Mucosa of descending colon (tissue), 3 donors: ENCODE data around the gene NUDT3. TPM values are rescaled to one million over a fixed set of nuclear protein-coding genes. Genes with fewer than 3 reads are reported as not detected.

Experiments used
- ATAC-seq: fragments of 200-7000 bp; cut with Tn5 transposase; one replicate; pipeline ENCODE4 v1.9.1; 2020; ENCODE audit warnings: mild to moderate bottlenecking, moderate library complexity
- DNase-seq, 3 donors: peaks; one replicate each; pipeline ENCODE4 v3.0.0-alpha.2; 2020
- H3K36me3 ChIP-seq: fragments of 200-600 bp; one replicate; pipeline ENCODE4 v1.8.0; 2021; ENCODE audit warnings: low read depth, mild to moderate bottlenecking
- H3K4me1 ChIP-seq: fragments of 200-600 bp; one replicate; pipeline ENCODE4 v1.8.0; 2021; ENCODE audit warnings: low read depth, mild to moderate bottlenecking
- H3K4me3 ChIP-seq: fragments of 200-600 bp; one replicate; pipeline ENCODE4 v1.8.0; 2021; ENCODE audit warnings: mild to moderate bottlenecking
- H3K9me3 ChIP-seq: fragments of 200-600 bp; one replicate; pipeline ENCODE4 v1.8.0; 2021; ENCODE audit warnings: mild to moderate bottlenecking
- CTCF ChIP-seq: fragments of 200-600 bp; IDR thresholded peaks from one replicate; pipeline ENCODE4 v1.8.0; 2022; ENCODE audit warnings: antibody characterized with exemption, mild to moderate bottlenecking
- intact Hi-C, 2 donors: fragments of 100-400 bp; cut with DNase I in 1 of 2; cut with micrococcal nuclease in 1 of 2; formaldehyde crosslinking; loops; one replicate each; pipeline versions ENCODE4 v1.11.0 to v1.11.1; 2022; cut with DNase I, micrococcal nuclease
- total RNA-seq, 3 donors: library from RNA; stranded (reverse); fragmentation: NEBNext Ultra II Directional in 2 of 3; extraction: Animal tissue kit (Norgen Biotek cat#: 25700) in 2 of 3; gene quantifications; one replicate each; pipeline versions ENCODE4 v1.2.1 to v1.2.4, GENCODE V29; 2021 to 2023
- donor health status: DM: no; HTN: no; CAD: no; lungs with moderate emphysema.
- donor health status: DM: no; HTN: no; CAD: no.
- donor health status: DM: no; HTN: yes; CAD: no.

Gene NUDT3
- total RNA-seq, 3 donors from 2014 or later: 19.1 to 48.7 (median 26.7) TPM

- no peaks in the 10 kb centered on the region for H3K36me3 ChIP-seq
- no peaks in the 10 kb centered on the region for H3K9me3 ChIP-seq
- ATAC-seq: peak; percentile 45
- no peak for TF ChIP-seq CTCF
- intact Hi-C loops: no loop called here
- no peak for DNase-seq
- no peak overlapping the region for H3K4me3 ChIP-seq
- peaks cover 7% of the 10 kb centered on the region for H3K4me1 ChIP-seq
Observed at GRCh38 chr6:34295721-34296120, 96.7 kb downstream of the NUDT3 start.

- no peak for TF ChIP-seq CTCF
- intact Hi-C loops: no loop called here
- Histone ChIP-seq H3K4me3 (no peak overlapping the region), H3K36me3 (no peaks in the 10 kb centered on the region), H3K9me3 (no peaks in the 10 kb centered on the region), H3K4me1 (peaks cover 7% of the 10 kb centered on the region)
- DNase-seq (no peak), ATAC-seq (no peak)
Observed at GRCh38 chr6:34292954-34293353, 99.5 kb downstream of the NUDT3 start.

- no peak for TF ChIP-seq CTCF
- no peaks in the 10 kb centered on the region for H3K9me3 ChIP-seq
- intact Hi-C loops: no loop called here
- ATAC-seq (no peak), DNase-seq (no peak)
- H3K4me1 ChIP-seq: no peaks in the 10 kb centered on the region
- H3K36me3 ChIP-seq: no peaks in the 10 kb centered on the region
- H3K4me3 ChIP-seq: no peak overlapping the region
Observed at GRCh38 chr6:34289137-34289536, 103.3 kb downstream of the NUDT3 start.

GRCh38 chr6:34288581-34288980 is 103.9 kb downstream of the NUDT3 start:
- DNase-seq: no peak
- Histone ChIP-seq H3K4me1 (no peaks in the 10 kb centered on the region), H3K9me3 (no peaks in the 10 kb centered on the region), H3K4me3 (no peak overlapping the region), H3K36me3 (no peaks in the 10 kb centered on the region)
- intact Hi-C loops: no loop called here
- ATAC-seq: no peak
- TF ChIP-seq CTCF: no peak

- intact Hi-C loops: no loop called here
- DNase-seq (no peak), ATAC-seq (no peak)
- no peaks in the 10 kb centered on the region for H3K36me3 ChIP-seq
- TF ChIP-seq CTCF: no peak
- no peak overlapping the region for H3K4me3 ChIP-seq
- H3K9me3 ChIP-seq: no peaks in the 10 kb centered on the region
- no peaks in the 10 kb centered on the region for H3K4me1 ChIP-seq
Observed at GRCh38 chr6:34285448-34286164, 106.9 kb downstream of the NUDT3 start.
